Neutrophil (primary cell): ENCODE results near the gene CCL5.

Experiments
- H3K27ac ChIP-seq: fragments of 200-600 bp; sonication (generic); 2 replicates; pipeline ENCODE4 v1.5.1; 2016; ENCODE audit warnings: mild to moderate bottlenecking, moderate library complexity
- H3K27me3 ChIP-seq: fragments of 200-600 bp; sonication (generic); 2 replicates; pipeline ENCODE4 v1.6.0; 2016; ENCODE audit warnings: mild to moderate bottlenecking
- H3K36me3 ChIP-seq: fragments of 200-600 bp; sonication (generic); 2 replicates; pipeline ENCODE4 v1.5.1; 2017
- H3K4me1 ChIP-seq, 2 experiments: fragments of 200-600 bp in 1 of 2; sonication (generic) in 1 of 2; 1 replicate in 1 of 2; 2 replicates in 1 of 2; pipeline versions ENCODE4 v1.5.1 to v1.6.1; 2013 to 2016; ENCODE audit warnings: low read depth in 1 of 2, low read length in 1 of 2, mild to moderate bottlenecking in 1 of 2, moderate library complexity in 1 of 2; ENCODE audit not compliant: control insufficient read depth in 1 of 2, insufficient read depth in 1 of 2
- H3K4me3 ChIP-seq, 2 experiments: fragments of 200-600 bp in 1 of 2; sonication (generic) in 1 of 2; 1 replicate in 1 of 2; 2 replicates in 1 of 2; pipeline ENCODE4 v1.5.1; 2013 to 2016; ENCODE audit warnings: low read depth in 1 of 2, low read length in 1 of 2, mild to moderate bottlenecking in 1 of 2, moderate library complexity in 1 of 2
- H3K9me3 ChIP-seq: fragments of 200-600 bp; sonication (generic); 2 replicates; pipeline ENCODE4 v1.5.1; 2016
- TF ChIP-seq, protein P1 (sequence below): fragments of 200-600 bp; sonication (generic); IDR thresholded peaks from 2 replicates; pipeline ENCODE4 v1.5.1; 2016; ENCODE audit warnings: antibody characterized with exemption

CCL5 gene

DNA sequence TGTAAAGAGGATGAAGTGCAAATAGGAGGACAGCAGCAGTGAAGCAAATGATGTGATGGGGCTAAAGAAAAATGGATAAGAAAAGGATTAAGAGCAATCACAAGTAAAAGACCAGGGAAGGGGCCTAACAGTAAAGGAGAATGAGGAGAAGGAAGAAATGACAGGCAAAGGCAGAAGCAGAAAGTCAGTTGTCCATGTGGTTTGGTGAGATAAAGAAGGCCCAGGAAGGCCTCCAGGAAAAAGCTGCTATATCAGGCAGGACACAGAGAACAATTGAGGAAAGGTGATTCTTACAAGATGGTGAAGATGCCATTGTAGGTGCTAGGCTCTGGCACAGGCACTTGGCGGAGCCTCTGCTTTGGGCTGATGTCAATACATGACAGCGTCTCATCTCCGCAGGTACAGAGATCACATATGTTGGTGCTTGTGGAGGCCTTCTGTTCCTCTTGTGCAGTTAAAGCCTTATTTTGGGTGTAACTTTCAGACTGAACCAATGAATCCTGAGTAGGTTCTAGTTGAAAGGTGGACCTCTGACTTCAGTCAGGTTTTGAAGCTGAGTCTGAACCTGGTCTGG lies 32.3 kb upstream of the CCL5 start:
- H3K27me3 ChIP-seq = no peaks in the 10 kb centered on the region
- no peak overlapping the region for H3K27ac ChIP-seq
- no peaks in the 10 kb centered on the region for H3K36me3 ChIP-seq
- no peak overlapping the region for H3K4me3 ChIP-seq
- TF ChIP-seq, protein P1, sequence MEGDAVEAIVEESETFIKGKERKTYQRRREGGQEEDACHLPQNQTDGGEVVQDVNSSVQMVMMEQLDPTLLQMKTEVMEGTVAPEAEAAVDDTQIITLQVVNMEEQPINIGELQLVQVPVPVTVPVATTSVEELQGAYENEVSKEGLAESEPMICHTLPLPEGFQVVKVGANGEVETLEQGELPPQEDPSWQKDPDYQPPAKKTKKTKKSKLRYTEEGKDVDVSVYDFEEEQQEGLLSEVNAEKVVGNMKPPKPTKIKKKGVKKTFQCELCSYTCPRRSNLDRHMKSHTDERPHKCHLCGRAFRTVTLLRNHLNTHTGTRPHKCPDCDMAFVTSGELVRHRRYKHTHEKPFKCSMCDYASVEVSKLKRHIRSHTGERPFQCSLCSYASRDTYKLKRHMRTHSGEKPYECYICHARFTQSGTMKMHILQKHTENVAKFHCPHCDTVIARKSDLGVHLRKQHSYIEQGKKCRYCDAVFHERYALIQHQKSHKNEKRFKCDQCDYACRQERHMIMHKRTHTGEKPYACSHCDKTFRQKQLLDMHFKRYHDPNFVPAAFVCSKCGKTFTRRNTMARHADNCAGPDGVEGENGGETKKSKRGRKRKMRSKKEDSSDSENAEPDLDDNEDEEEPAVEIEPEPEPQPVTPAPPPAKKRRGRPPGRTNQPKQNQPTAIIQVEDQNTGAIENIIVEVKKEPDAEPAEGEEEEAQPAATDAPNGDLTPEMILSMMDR = no peak
- H3K4me1 ChIP-seq = no peaks in the 10 kb centered on the region
- no peaks in the 10 kb centered on the region for H3K9me3 ChIP-seq

GRCh38 chr17:35909408-35909807 lies 29.2 kb upstream of the CCL5 start:
- no peaks in the 10 kb centered on the region for H3K4me1 ChIP-seq
- H3K27me3 ChIP-seq = no peaks in the 10 kb centered on the region
- TF ChIP-seq, protein P1 = no peak
- no peaks in the 10 kb centered on the region for H3K36me3 ChIP-seq
- no peaks in the 10 kb centered on the region for H3K9me3 ChIP-seq
- H3K27ac ChIP-seq = no peak overlapping the region
- H3K4me3 ChIP-seq = no peak overlapping the region

GRCh38 chr17:35907691-35908090 lies 27.5 kb upstream of the CCL5 start:
- H3K36me3 ChIP-seq = no peaks in the 10 kb centered on the region
- H3K9me3 ChIP-seq = no peaks in the 10 kb centered on the region
- TF ChIP-seq, protein P1 = no peak
- no peaks in the 10 kb centered on the region for H3K27me3 ChIP-seq
- no peaks in the 10 kb centered on the region for H3K4me1 ChIP-seq
- H3K27ac ChIP-seq = no peak overlapping the region
- no peak overlapping the region for H3K4me3 ChIP-seq

DNA sequence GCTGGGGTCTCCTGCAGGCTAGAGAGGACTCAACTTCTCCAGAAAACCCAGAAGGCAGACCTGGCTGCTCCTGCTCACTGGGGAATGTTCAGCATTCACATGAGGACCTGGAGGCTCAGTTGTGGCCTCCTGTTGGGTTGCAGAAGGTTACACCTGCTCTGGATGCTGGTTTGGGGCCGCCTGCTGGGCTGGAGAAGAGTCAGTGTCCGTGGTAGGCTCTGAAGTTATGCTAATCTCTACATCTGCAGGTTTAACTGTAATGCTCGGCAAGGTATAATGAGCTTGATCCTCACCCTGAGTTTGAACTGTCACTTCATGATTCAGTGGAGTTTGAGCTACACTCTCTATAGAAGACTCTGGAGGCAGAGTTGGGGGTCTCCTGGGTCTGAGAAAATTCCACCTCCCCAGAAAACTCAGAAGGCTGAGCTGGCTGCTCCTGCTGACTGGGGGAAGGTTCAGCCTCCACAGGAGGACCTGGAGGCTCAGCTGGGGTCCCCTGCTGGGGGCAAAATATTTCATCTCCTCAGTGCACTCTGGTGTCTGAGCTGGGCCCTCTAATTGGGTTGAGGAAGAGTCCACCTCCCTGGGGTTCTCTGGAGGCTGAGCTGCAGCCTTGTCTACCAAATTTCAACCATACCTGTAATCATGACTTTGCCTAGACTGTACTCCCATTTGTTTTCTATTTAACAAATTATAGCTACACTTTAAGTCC lies 26.9 kb upstream of the CCL5 start:
- Histone ChIP-seq H3K36me3 (no peaks in the 10 kb centered on the region), H3K4me3 (no peak overlapping the region), H3K27me3 (no peaks in the 10 kb centered on the region), H3K9me3 (no peaks in the 10 kb centered on the region), H3K4me1 (no peaks in the 10 kb centered on the region), H3K27ac (no peak overlapping the region)
- TF ChIP-seq, protein P1 = no peak

DNA sequence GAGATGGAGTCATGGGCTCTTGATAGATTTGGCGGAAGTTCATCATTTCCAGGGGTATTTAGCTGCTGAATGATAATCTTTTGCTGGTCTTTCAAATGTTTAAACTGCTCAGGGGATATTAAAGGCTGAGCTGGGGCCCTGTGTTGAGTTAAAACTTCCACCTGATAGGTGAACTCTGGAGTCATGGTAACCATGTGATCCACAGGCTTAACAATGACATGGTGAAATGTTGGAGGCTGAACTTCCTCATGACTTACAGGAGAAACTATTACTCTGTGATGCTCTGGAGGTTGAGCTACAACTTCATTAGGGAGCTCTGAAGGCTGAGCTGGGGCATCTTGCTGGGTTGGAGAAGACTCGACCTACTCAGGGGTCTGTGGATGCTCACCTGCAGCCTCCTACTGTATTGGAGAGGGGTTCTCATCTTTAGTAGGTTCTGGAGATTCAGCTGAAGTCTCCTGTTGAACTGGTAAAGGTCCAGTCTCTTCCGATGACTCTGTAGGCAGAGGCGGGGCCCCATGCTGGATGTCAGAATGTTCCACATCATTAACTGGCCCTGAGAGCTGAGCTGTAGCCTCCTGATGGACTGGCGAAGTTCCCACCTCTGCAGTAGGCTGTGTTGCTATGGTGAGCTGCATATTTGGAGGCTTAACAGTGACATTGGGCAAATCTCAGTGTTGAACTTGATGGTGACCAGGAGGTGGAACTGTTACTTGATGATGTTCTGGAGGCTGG lies 26.2 kb upstream of the CCL5 start:
- Histone ChIP-seq H3K4me1 (no peaks in the 10 kb centered on the region), H3K9me3 (no peaks in the 10 kb centered on the region), H3K27me3 (no peaks in the 10 kb centered on the region), H3K27ac (no peak overlapping the region), H3K4me3 (no peak overlapping the region), H3K36me3 (no peaks in the 10 kb centered on the region)
- TF ChIP-seq, protein P1 = no peak
